Measurements from ENCODE around the gene CYP2A6.
"Not testable (repeated sequence)": the region's sequence is repeated elsewhere in the genome, so short reads cannot be mapped to it uniquely, and the experiment has no call there.

Gene CYP2A6

GRCh38 chr19:40842997-40843652, 7.1 kb downstream of the CYP2A6 start:
- not testable (repeated sequence) for DNase-seq

DNA sequence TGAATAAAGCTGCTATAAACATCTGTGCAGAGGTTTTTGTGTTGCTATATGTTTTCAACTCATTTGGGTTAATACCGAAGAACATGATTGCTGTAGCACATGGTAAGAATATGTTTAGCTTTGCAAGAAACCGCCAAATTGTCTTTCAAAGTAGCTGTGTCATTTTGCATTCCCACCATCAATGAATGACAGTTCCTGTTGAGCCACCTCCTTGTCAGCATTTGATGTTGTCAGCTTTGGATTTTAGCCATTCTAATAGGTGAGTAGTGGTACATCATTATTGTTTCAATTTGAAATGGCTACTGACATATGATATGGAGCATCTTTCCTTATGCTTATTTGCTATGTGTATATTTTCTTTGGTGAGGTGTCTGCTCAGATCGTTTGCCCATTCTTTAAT, 8.2 kb downstream of the CYP2A6 start:
- DNase-seq, result not testable (repeated sequence)

GRCh38 chr19:40838477-40838876, 11.8 kb downstream of the CYP2A6 start:
- not testable (repeated sequence) for DNase-seq

DNA sequence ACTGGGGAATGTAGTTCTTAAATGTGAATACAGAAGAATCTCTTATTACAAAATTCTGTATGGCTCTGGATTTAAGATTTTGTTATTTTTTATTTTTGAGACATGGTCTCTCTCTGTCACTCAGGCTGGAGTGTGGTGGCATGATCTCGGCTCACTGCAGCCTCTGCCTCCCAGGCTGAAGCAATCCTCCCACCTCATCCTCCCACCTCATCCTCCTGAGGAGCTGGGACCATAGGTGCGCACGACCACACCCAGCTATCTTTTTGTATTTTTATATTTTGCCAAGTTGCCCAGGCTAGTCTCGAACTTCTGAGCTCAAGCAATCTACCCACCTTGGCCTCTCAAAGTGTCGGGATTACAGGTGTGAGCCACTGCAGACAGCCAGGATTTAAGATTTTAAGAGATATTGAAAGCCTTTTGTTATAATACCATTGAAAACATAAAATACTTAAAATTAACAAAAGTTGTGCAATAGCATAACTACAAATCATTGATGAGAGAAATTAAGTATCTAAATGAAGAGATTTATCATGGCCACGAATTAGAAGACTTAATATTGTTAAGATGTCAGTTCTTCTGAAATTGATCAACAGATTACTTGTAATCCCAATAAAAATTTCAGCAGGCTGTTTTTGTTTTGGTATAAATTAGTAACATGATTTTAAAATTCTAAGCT, 13.4 kb downstream of the CYP2A6 start:
- no peak for DNase-seq

DNA sequence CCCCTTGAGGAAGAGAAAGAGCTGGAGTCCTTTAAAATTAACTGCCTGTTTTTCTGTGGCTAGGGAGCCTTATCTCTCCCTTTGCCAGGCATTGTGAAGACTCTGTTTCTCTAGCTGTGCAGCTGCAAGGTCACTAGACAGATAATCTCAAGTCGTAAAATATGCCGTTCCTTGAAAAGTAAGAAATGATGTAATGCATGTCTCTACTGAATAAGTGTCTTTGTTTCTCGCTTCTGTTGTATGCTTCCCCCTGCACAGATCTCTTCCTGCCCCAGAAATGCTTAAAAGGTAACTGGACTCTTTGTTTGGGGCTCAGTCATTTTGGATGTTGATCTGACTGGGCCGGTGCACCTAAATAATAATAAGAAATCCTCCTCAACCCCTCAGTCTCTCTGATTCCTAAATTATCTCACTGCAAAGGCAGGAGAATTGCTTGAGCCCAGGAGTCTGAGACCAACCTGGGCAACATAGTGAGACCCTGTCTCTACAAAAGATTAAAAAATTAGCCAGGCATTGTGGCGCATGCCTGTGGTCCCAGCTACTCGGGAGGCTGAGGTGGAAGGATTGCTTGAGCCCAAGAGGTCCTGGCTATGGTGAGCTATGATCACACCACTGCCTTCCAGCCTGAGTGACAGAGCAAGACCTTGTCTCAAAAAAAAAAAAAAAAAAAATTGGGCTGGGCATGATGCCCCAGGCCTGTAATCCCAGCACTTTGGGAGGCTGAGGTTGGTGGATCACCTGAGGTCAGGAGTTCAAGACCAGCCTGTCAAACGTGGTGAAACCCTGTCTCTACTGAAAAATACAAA, 16.3 kb downstream of the CYP2A6 start:
- DNase-seq, result peak; percentile 80

- DNase-seq, result not testable (repeated sequence)
Measured at GRCh38 chr19:40832431-40832790, 17.8 kb downstream of the CYP2A6 start.

- DNase-seq, result peak; percentile 62
Measured at GRCh38 chr19:40831502-40832430, 18.5 kb downstream of the CYP2A6 start.

DNA sequence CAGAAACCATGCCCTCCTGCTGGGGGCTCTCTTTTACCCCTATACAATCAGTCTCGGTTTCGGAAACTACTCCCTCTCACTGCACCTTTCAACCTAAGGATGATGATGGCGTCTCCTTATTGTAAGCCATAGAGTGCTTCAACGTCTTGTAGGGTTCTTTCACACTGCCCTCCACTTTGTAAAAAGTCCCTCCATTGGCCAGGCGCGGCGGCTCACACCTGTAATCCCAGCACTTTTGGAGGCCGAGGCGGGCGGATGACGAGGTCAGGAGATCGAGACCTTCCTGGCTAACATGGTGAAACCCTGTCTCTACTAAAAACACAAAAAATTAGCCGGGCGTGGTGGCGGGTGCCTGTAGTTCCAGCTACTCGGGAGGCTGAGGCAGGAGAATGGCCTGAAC, 19.5 kb downstream of the CYP2A6 start:
- DNase-seq, result not testable (repeated sequence)

DNA sequence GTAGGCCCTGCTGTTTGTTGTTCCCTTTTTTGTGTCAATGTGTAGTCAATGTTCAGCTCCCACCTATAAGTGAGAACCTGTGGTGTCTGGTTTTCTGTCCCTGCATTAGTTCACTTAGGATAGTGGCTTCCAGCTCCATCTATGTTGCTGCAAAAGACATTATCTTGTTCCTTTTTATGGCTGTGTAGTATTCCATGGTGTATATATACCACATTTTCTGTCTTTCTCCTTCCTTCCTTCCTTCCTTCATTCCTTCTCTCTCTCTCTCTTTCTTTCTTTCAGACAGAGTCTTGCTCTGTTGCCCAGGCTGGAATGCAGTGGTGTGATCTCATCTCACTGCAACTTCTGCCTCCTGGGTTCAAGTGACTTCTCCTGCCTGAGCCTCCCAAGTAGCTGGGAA, 21.0 kb downstream of the CYP2A6 start:
- DNase-seq, result no peak

DNA sequence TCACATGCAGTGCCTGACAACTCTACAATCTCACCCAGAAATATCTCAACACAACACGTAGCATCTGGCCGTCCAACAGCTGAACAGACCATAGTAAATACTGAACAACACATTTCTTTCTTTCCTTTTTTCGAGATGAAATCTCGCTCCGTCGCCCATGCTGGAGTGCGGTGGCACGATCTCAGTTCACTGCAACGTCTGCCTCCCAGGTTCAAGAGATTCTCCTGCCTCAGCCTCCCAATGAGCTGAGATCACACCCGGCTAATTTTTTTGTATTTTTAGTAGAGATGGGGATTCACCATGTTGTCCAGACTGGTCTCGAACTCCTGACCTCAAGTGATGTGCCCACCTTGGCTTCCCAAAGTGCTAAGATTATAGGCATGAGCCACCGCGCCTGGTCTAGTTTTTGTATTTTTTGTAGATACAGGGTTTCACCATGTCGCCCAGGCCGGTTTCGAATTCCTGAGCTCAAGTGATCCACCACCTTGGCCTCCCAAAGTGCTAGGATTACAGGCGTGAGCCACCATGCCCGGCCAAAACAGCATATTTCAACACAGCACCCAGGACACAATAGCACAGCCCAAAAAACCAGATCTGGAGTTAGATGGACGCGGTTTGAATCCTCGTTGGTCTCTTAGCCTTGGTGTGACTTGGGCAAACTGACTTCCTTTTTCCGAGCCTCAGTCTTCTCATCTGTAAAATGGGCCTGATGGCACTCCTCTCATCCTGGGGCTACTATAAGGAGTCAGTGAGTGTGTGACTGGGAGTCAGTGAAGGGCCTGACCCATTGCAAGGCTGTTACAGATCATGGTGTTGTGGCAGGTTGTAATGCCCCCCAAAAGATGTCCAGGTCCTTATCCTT, 22.6 kb downstream of the CYP2A6 start:
- peak; percentile 41 for DNase-seq

DNA sequence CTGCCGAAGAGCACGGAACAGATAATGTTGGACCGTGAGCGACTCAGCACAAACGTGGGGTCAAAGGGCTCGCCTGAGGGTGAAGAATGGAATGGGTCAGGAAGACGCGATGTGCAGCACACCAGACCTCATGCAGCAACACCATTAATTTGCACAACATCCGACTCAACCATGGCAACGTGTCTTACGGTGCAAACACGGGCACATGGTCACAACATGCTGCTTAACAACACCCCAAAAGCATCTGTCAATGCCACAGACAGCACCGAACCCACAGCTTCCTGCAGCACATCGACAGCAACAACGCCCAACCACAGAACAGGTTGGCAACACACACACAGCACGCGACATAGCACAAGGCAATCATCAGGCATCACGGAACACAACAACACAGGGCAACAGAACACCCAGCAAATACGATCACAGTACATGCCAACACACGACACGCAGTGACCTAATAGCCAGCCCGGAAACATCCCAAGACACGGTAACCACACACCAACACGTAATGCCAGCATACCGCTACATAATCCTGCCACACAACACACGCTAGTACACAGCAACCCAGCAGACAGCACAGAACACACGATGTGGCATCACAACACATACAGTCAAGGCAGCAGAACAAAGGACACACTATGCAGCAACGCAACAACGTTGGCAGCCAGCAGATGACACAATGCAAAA, 23.4 kb downstream of the CYP2A6 start:
- peak; percentile 91 for DNase-seq

DNA sequence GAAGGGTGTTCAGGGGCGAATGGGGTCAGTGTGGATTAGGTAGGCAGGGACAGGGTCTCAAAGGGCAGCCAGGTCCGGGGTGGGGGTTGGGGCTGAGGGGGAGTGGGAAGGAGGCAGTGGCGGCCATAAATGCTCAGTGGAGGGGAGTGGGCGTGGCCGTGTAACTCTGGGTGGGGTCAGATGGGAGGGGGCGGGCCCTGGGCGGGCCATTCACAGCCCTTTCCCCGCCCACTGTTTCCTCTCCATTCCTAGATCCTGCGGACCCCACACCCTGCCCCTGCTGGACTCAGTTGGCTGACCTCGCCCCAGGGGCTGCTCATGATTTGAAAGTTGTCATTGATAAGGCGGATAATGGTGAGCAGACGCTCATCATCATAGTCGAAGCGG, 23.9 kb downstream of the CYP2A6 start:
- not testable (repeated sequence) for DNase-seq

- not testable (repeated sequence) for DNase-seq
Measured at GRCh38 chr19:40825460-40826095, 24.7 kb downstream of the CYP2A6 start.

- DNase-seq, result not testable (repeated sequence)
Measured at GRCh38 chr19:40824916-40825315, 25.3 kb downstream of the CYP2A6 start.

DNA sequence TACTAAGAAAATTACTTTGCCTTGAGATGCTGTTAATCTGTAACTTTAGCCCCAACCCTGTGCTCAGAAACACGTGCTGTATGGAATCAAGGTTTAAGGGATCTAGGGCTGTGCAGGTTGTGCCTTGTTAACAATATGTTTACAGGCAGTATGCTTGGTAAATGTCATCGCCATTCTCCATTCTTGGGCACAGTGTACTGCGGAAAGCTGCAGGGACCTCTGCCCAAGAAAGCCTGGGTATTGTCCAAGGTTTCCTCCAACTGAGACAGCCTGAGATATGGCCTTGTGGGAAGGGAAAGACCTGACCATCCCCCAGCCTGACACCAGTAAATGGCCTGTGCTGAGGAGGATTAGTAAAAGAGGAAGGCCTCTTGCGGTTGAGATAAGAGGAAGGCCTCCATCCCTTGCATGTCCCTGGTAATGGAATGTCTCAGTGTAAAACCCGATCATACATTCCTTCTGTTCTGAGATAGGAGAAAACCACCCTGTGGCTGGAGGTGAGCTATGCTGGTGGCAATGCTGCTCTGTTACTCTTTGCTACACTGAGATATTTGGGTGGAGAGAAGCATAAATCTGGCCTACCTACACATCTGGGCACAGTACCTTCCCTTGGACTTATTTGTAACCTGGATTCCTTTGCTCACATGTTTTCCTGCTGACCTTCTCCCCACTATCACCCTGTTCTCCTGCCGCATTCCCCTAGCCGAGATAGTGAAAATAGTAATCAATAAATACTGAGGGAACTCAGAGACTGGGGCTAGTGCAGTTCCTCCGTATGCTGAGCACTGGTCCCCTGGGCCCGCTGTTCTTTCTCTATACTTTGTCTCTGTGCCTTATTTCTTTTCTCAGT, 27.3 kb downstream of the CYP2A6 start:
- peak; percentile 97 for DNase-seq

DNA sequence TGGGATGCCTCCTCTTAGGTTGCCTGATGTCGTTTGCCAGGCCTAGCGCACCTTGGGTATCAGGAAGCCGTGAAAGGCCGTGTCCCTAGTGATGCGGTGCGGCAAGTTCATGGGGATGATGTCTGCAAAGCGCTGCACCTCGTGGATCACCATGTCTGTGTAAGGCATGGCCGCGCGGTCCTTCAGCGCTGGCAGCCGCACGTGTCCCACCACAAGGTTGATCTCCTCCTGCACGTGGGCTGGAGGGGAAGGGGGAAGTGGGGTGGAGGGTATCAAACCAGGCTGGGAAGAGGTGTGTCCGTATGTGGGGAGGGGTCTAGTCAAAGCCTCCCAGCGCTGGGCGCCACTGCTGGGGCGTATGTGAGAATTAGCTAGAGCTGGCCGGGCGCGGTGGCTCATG, 28.1 kb downstream of the CYP2A6 start:
- no peak for DNase-seq

GRCh38 chr19:40819479-40820234, 30.6 kb downstream of the CYP2A6 start:
- peak; percentile 71 for DNase-seq

DNA sequence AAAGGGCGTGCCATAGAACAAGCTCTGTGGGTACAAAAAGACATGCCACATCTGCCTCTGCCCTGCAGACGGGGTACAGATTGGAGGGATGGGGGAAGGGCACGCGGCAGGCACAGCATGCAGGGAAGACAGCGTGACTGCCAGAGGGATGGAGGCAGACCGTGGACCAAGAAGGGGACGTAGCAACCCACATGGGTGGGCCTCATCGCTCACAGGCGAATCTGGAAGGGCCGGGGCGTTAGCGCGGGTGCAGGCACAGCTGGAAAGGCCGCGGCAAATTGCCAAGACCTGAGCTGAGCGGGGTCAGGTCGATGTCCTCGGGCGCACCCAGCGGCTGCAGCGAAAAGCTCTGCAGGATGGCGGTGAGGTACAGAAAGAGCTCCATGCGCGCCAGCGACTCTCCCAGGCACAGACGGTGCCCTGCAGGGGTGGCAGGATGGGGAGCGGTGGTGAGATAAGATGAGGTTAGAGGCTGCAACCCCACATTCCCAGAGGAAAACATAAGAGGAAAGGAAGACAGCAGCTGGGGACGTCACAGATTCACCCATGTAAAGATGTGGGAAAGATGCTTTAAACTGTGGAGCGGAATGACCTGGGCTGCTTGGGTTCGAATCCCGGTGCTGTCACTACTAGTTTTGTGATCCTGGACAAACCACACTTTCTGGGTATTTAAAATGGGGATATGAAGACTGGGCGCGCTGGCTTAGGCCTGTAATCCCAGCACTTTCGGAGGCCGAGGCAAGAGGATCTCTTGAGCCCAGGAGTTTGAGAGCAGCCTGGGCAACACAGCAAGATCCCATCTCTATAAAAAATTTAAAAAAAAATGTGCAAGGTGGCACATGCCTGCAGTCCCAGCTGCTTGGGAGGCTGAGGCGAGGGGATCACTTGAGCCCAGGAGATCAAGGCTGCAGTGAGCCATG, 31.5 kb downstream of the CYP2A6 start:
- peak; percentile 82 for DNase-seq

All from hematopoietic multipotent progenitor cell treated with erythropoietin and hydrocortisone succinate and interleukin-3 and kit ligand, for 4 days (in vitro differentiated cells).